Measurements from ENCODE around the gene WDR36.

DNA sequence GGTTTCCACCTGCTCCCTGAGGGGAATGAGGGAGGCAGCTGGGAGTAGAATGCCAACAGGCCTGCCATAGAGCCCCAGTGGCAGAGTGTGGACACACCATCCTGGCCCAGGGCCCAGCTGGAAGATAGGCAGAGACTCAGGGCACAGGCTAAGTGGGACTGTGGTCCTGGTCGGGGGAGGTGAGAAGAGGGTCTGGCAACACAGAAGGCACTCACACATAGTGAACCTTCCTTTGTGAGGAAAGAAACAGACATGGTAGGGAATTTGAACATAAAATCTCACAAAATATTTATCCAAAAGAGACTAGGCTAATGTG, 41.2 kb downstream of the WDR36 start:
- no peak for TF ChIP-seq POLR2A (IDR thresholded peaks at IDR 0.05)
- TF ChIP-seq CTCF (IDR thresholded peaks at IDR 0.05 in 8 of 11, conservative IDR thresholded peaks at IDR 0.05 in 3 of 11), result no peak
- TF ChIP-seq POLR2AphosphoS5 (IDR thresholded peaks at IDR 0.05), result no peak
